GM18907 (cell line): Measurements from ENCODE around the gene ZMYND8.
A peak's percentile ranks its signal among the peaks of the same experiment; 100 is the strongest.
"Not testable (repeated sequence)": the region's sequence is repeated elsewhere in the genome, so short reads cannot be mapped to it uniquely, and the experiment has no call there.

Source experiments
- ATAC-seq: cut with Tn5 transposase; IDR thresholded peaks from one replicate; pipeline ENCODE4 v1.9.1; 2021; ENCODE audit warnings: mild to moderate bottlenecking, moderate library complexity; ENCODE audit not compliant: unreplicated experiment

Gene ZMYND8

GRCh38 chr20:47211036-47211435 is 145.5 kb downstream of the ZMYND8 start:
- ATAC-seq: no peak

DNA sequence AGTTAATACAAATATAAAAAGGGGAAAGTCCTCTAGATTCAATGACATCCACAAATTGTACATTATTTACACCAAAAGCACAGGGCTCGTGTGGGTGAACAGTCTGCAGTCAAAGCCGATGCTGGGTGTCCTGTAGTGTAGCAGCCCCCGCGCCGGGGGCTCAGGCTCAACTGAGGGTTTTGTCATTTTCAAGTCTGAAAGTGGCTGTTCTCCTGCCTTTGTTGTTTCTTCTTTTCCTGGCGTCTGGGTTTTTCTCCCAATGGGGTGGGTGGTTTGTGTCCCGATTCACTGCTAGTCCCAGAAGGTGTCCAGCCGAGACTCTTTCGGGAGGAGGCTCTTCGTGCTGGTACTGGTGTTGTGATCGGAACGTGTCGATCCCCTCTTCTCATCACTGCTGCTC is 146.0 kb downstream of the ZMYND8 start:
- ATAC-seq: no peak

- ATAC-seq: no peak
Observed at GRCh38 chr20:47209982-47210381, 146.5 kb downstream of the ZMYND8 start.

GRCh38 chr20:47208534-47209174 is 147.8 kb downstream of the ZMYND8 start:
- ATAC-seq: no peak

DNA sequence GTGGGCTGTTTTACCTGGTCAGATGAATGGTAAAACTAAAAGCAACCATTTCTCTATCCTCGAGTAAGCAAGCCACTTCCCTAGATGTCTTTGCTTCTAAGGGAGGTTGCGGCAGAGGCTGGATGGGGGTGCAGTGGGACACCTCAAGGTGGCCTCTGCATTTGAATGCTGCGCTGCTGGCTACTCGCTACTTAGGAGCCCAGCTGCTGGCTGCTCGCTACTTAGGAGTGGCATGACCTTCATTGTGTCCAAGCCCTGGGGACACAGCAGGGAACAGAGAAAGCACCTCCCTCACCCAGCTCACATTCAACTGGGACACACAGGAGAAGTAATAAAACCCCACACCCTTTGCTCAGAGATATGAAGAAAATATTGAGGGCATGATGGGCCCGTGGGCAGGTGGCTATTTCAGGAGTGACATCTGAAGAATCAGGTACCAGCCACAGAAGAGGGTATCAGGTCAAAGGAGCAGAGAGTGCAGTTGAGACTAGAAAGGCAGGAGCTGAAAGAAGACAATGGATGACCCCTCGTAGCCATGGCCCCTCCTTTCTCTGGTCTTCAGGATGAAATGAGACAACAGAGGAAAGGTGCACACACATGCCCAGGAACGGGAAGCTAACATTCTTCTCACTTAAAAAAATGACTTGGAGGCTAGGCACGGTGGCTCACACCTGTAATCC is 149.4 kb downstream of the ZMYND8 start:
- ATAC-seq: no peak

GRCh38 chr20:47206552-47206951 is 149.9 kb downstream of the ZMYND8 start:
- not testable (repeated sequence) for ATAC-seq

DNA sequence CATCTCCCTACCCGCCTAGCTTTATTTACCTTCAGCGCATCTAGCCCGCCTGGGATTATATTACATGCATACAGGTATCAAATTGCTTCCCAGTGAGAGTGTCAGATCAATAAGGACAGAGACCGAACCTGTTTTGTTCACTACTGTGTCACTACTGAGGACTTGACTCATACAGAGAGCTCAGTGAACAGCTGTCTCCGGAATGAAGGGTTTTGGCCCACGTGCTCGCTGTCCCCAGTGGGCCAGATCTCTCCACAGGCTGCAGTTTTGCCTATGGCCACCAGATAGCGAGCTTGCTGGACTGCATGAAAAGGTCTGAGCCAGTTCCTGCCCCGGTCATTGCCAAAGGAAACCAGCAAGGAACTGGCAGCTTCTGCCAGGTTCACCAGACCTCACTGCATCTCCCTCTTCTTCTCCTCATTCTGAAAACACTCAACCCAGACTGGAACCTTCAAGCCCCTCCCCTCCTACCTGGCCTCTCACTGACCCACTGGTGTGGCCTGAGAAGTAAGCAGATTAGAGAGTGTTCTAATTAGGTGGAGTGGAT is 150.8 kb downstream of the ZMYND8 start:
- ATAC-seq: no peak

DNA sequence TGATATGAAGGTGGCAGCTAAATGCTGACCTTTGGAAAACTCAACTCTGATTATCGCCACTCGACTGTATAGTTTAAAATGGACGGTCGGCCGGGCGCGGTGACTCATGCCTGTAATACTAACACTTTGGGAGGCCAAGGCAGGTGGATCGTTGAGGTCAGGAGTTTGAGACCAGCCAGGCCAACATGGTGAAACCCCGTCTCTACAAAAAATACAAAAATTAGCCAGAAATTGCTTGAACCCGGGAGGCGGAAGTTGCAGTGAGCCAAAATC is 151.7 kb downstream of the ZMYND8 start:
- ATAC-seq: not testable (repeated sequence)

DNA sequence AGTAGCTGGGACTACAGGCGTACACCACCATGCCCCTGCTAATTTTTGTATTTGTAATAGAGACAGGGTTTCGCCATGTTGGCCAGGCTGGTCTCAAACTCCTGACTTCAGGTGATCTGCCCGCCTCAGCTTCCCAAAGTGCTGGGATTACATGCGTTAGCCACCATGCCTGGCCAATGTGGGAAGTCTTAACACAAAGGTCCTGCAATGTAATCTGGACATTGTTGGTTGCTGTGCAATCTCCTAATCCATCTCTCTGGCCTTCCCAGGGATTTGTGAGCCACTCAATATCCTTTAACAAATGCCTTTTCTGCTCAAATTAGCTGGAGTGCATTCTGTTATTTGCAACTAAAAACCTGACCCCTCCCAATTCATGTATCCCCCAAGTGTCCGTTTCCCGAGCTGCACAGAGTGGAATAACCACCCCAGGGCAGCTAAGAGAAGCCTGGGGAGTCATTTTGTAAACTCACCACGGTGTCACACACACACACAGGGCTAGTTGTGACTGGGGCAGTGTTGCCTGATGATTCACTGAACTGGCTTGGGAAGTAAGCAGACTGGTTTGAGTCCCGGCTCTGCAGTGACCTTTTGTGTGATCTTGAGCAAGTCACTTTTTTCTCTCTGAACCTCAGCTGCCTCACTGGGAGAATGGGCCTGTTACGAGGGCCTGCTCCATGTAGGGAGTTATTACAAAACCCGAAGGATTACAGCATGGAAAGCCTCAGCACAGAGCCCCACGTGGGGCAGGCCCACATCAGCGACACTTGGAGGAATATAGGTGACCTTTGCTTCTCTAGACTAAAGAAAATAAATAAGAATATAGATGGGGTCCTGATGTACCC is 152.3 kb downstream of the ZMYND8 start:
- ATAC-seq: no peak

DNA sequence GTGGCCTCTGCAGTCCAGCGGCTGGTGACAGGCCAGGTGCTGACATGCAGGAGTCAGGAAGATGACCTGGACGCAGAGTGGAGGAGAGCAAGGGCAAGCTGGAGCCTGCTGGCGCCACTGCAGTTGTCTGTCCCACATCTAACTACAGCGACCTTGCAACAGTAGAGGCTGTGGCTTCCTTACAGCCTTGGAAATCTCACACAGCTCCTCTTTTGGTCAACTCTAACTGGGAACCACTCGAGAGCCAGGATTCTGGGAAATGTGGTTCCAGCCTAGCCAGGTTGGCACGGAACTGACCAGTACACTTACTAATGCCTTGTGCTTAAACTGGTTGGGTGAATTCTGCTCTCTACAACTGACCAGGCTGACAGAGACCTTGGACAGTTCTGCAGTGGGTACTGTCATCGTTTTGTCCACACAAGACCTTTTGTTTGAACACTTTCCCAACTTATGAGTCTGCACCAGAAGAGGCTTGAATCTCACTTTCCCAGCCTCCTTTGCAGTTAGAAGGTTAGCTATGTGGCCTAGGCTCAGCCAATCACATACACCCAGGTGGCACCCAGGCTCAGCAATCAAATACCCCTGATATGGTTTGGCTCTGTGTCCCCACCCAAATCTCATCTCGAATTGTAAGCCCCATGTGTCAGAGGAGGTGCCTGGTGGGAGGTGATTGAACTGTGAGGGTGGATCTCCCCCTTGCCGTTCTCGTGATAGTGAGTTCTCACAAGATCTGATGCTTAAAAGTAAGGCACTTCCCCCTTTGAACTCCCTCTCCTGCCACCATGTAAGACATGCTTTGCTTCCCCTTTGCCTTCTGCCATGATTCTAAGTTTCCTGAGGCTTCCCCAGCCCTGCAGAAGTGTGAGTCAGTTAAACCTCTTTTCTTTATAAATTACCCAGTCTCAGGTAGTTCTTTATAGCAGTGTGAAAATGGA is 153.5 kb downstream of the ZMYND8 start:
- no peak for ATAC-seq

- ATAC-seq: no peak
Observed at GRCh38 chr20:47201074-47201730, 155.3 kb downstream of the ZMYND8 start.

GRCh38 chr20:47198996-47199552 is 157.4 kb downstream of the ZMYND8 start:
- no peak for ATAC-seq

- no peak for ATAC-seq
Observed at GRCh38 chr20:47198254-47198671, 158.2 kb downstream of the ZMYND8 start.

DNA sequence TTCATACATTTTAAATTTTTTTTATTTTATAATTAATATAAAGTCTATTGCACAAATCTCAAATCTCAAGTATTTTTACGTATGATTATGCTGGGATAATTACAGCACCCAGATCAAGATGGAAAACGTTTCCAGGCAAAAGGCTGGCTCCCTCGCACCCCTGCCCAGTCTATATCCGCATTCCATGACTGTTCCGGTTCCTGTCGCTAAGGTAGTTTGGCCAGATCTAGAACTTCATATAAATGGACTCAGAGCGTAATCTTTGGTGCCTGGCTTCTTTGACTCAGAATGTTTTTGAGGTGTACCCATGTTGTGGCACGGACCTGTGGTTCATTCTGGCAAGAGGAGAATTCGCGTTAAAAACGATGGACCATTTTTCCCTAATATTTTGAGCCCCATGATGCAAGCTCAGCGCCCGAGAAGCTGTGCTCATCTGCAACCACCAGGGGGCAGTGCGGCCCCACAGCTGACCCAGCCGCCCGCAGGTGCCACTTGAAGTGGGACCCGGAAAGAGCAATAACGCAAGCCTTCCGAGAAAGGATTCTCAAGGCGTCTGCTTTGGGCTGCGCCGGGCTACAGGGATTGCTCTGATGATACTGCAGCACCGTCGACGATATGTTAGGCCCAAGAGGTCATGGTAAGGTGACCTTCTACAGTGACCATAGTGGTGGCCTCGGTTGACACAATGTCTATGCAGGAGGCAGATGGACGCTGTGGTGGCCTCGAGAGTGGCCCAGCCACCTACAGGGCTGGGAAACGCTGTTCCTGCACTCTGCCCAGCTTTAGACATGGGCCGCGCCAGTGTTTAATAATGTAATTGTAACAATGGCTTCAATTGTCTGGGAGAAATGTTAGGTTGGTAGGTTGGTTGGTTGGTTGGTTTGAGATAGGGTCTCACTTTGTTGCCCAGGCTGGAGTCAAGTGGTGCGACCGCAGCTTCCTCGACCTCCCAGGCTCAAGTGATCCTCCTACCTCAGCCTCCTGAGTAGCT is 160.1 kb downstream of the ZMYND8 start:
- peak; percentile 71 for ATAC-seq

- ATAC-seq: no peak
Observed at GRCh38 chr20:47195573-47195972, 160.9 kb downstream of the ZMYND8 start.

- ATAC-seq: no peak
Observed at GRCh38 chr20:47191956-47192355, 164.5 kb downstream of the ZMYND8 start.

- ATAC-seq: no peak
Observed at GRCh38 chr20:47191074-47191673, 165.3 kb downstream of the ZMYND8 start.

DNA sequence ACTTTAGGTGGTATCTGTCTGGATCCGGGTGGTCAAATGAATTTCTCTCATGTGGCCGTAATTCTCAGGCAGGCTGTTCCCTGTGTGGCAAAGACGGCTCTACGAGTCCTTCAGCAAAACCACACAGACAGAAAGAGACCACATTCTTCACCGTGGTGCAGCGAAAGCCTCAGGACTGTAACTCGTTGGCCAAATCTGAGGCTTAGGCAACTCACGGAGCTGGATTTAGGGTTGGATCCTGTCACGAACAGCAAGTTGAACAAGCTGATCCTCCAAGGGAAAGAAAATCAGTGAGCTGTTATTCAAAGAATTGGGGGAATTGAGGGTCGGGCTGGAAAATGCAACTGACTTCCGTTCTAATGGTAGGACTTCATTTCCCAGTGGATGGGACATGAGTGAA is 167.4 kb downstream of the ZMYND8 start:
- no peak for ATAC-seq
